ENCODE measurements around the gene PTPRK. TPM values are rescaled to one million over a fixed set of nuclear protein-coding genes. Genes with fewer than 3 reads are reported as not detected.

PTPRK gene
- total and polyA plus RNA-seq, 2 of the 8 experiments (the other 6 are each of a cell fraction or from before 2014, with no cell fraction given), result 11.4 to 47.3 TPM

DNA sequence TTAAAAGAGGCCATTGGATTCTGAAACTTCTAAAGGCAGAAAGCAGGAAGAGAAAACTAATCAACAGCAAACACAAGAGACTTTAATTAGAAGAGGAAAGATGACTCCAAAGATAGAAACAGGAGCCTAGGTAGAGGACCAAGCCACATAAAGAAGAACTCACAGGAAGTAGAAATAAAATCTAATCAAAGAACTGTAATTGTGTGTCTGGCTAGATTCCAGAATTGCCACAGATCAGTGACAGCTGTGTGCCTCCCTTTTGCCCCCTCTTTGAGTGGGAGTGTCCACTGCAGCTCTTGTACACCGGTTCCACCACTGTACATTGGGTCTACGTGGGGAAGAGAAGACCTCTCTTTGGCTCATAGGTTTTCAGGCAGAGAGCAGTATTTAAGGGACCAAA is 597.3 kb downstream of the PTPRK start:
- Histone ChIP-seq H3K36me3 (ENCODE audit: control insufficient read depth in 2 of 4, insufficient read depth in 4 of 4, low read length in 3 of 4) (no peaks in the 10 kb centered on the region), H2BK120ac (replicated peaks; ENCODE audit: low read depth, low read length) (no peak overlapping the region), H3K23ac (ENCODE audit: insufficient read length) (no peak overlapping the region), H3K23me2 (ENCODE audit: low read depth, low read length) (no peaks in the 10 kb centered on the region), H3K27ac (ENCODE audit: low read depth, low read length) (no peak overlapping the region), H3K9me3 (ENCODE audit: insufficient read depth in 2 of 2, low read depth in 1 of 2, low read length in 1 of 2) (peaks cover 11 to 16% of the 10 kb centered on the region in 2 experiments), H3K4me1 (replicated peaks in 1 of 4; ENCODE audit: control insufficient read depth in 3 of 4, insufficient read depth in 4 of 4, low read length in 3 of 4) (no peaks in the 10 kb centered on the region), H2BK12ac (ENCODE audit: low read depth, low read length) (no peak overlapping the region), H4K91ac (replicated peaks; ENCODE audit: insufficient read length, low read length) (no peak overlapping the region), H3K56ac (replicated peaks; ENCODE audit: insufficient read length, low read depth, low read length) (no peak overlapping the region), H4K5ac (ENCODE audit: insufficient read length, low read depth, low read length) (no peak overlapping the region), H3K4me3 (ENCODE audit: extremely low read depth in 1 of 4, insufficient read depth in 2 of 4, low read depth in 3 of 4, low read length in 4 of 4) (no peak overlapping the region), H3K27me3 (replicated peaks in 1 of 4; ENCODE audit: control insufficient read depth in 3 of 4, extremely low read depth in 1 of 4, insufficient read depth in 3 of 4, low read length in 3 of 4) (no peaks in the 10 kb centered on the region), H2BK5ac (ENCODE audit: low read depth, low read length) (no peak overlapping the region), H2BK20ac (ENCODE audit: low read length) (no peak overlapping the region), H2AK5ac (ENCODE audit: low read depth, low read length) (no peak overlapping the region), H3K18ac (ENCODE audit: extremely low read depth, low read length) (no peak overlapping the region), H2AFZ (ENCODE audit: low read length) (no peak overlapping the region), H3K9ac (replicated peaks in 1 of 4; ENCODE audit: extremely low read depth in 1 of 4, low read depth in 3 of 4, low read length in 3 of 4) (no peak overlapping the region), H3K4me2 (ENCODE audit: insufficient read depth in 1 of 2, low read depth in 2 of 2, low read length in 2 of 2) (no peak overlapping the region), H3K4ac (replicated peaks; ENCODE audit: insufficient read length, low read depth, low read length) (no peak overlapping the region), H3K79me1 (ENCODE audit: low read depth, low read length) (no peaks in the 10 kb centered on the region), H2BK15ac (ENCODE audit: low read length) (no peak overlapping the region), H4K8ac (ENCODE audit: extremely low read depth, insufficient read depth, low read length) (no peak overlapping the region), H4K20me1 (replicated peaks in 1 of 2; ENCODE audit: control insufficient read depth in 1 of 2, insufficient read depth in 2 of 2, low read length in 2 of 2) (no peaks in the 10 kb centered on the region), H3K79me2 (ENCODE audit: control insufficient read depth in 1 of 2, insufficient read depth in 2 of 2, low read length in 2 of 2) (no peaks in the 10 kb centered on the region), H3K14ac (ENCODE audit: insufficient read length) (no peak overlapping the region)
- POLR2A ChIA-PET (ENCODE audit: partially characterized antibody), result no interaction called here
- TF ChIP-seq, protein P1, sequence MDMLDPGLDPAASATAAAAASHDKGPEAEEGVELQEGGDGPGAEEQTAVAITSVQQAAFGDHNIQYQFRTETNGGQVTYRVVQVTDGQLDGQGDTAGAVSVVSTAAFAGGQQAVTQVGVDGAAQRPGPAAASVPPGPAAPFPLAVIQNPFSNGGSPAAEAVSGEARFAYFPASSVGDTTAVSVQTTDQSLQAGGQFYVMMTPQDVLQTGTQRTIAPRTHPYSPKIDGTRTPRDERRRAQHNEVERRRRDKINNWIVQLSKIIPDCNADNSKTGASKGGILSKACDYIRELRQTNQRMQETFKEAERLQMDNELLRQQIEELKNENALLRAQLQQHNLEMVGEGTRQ (IDR thresholded peaks at IDR 0.05; ENCODE audit: low read length), result no peak
- TF ChIP-seq CEBPB (IDR thresholded peaks at IDR 0.05; ENCODE audit: low read depth, low read length) (no peak), POLR2A (IDR thresholded peaks at IDR 0.05; ENCODE audit: control extremely low read depth in 1 of 2, low read depth in 2 of 2, low read length in 2 of 2) (no peak), BRCA1 (IDR thresholded peaks at IDR 0.05; ENCODE audit: low read depth, low read length) (no peak), CBX8 (IDR thresholded peaks at IDR 0.05; ENCODE audit: borderline replicate concordance, low read depth, low read length) (no peak), GTF2F1 (IDR thresholded peaks at IDR 0.05; ENCODE audit: borderline replicate concordance, low read depth, low read length) (no peak), SUZ12 (IDR thresholded peaks at IDR 0.05; ENCODE audit: low read length) (no peak), ZNF274 (IDR thresholded peaks at IDR 0.05; ENCODE audit: borderline replicate concordance, extremely low read depth, low read length) (no peak)
- TF ChIP-seq, protein P2, sequence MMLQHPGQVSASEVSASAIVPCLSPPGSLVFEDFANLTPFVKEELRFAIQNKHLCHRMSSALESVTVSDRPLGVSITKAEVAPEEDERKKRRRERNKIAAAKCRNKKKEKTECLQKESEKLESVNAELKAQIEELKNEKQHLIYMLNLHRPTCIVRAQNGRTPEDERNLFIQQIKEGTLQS (IDR thresholded peaks at IDR 0.05; ENCODE audit: insufficient read depth, low read depth, low read length), result no peak
- CTCF ChIA-PET (ENCODE audit: partially characterized antibody), result no interaction called here
- no peak for FAIRE-seq
- DNase-seq (ENCODE audit: low read depth in 1 of 2, low spot score in 2 of 2), result no peak
- 90% methylated on average over 2 of the region's 2 CpGs; no CpG with 5 or more reads in 1 of the 2 experiments for WGBS, 2 experiments (ENCODE audit: extremely low coverage in 1 of 2, insufficient coverage in 1 of 2, insufficient read length in 1 of 2, insufficient replicate concordance in 2 of 2, low coverage in 1 of 2, low lambda C conversion rate in 2 of 2, missing lambda C conversion rate in 1 of 2)
